ENCODE data around the gene SNX2. TPM values are rescaled to one million over a fixed set of nuclear protein-coding genes. Genes with fewer than 3 reads are reported as not detected.

SNX2 gene
- total RNA-seq, 6 experiments from 2014 or later = 39.0 to 48.4 (median 45.9) TPM

DNA sequence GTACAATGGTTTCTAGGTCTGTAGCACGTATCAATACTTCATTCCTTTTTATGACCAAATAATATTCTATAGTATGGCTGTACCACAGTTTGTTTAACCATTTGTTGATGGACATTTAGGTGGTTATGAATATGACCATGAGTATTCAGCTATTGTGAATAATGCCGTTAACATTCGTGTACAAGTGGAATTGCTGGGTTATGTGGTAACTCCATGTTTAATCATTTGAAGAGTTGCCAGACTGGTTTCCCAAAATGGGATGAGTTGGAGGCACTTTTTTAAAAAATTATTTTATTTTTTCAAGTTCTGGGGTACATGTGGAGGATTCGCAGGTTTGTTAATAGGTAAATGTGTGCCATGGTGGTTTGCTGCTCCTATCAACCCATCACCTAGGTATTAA lies 4.6 kb downstream of the SNX2 start:
- Mint-ChIP-seq H3K4me3 (no peak overlapping the region), H3K9me3 (no peaks in the 10 kb centered on the region)

DNA sequence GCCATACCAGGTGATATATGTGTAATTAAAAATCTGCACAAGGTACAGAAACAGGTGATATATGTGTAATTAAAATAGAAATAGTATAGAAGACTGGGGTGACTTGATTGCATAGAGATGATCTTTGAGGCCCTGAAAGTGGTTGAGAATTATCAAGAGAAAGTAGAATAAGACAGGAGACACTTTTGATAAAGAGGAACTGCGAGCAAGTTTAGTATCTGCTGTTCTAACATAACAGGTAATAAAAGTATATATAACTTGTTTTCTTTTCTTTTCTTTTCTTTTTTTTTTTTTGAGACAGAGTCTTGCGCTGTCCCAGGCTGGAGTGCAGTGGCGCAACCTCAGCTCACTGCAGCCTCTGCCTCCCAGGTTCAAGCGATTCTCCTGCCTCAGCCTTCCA lies 5.4 kb downstream of the SNX2 start:
- Mint-ChIP-seq H3K27me3 (ENCODE audit: insufficient read depth) (no peaks in the 10 kb centered on the region; the same call in 1 of the 2 replicates), H3K4me1 (ENCODE audit: low read depth) (peaks cover 34% of the 10 kb centered on the region), H3K27ac (no peak overlapping the region), H3K4me3 (no peak overlapping the region), H3K36me3 (ENCODE audit: low read depth) (peaks cover 12% of the 10 kb centered on the region), H3K9me3 (peaks cover 6% of the 10 kb centered on the region)
- TF ChIP-seq, protein P1, sequence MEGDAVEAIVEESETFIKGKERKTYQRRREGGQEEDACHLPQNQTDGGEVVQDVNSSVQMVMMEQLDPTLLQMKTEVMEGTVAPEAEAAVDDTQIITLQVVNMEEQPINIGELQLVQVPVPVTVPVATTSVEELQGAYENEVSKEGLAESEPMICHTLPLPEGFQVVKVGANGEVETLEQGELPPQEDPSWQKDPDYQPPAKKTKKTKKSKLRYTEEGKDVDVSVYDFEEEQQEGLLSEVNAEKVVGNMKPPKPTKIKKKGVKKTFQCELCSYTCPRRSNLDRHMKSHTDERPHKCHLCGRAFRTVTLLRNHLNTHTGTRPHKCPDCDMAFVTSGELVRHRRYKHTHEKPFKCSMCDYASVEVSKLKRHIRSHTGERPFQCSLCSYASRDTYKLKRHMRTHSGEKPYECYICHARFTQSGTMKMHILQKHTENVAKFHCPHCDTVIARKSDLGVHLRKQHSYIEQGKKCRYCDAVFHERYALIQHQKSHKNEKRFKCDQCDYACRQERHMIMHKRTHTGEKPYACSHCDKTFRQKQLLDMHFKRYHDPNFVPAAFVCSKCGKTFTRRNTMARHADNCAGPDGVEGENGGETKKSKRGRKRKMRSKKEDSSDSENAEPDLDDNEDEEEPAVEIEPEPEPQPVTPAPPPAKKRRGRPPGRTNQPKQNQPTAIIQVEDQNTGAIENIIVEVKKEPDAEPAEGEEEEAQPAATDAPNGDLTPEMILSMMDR (IDR thresholded peaks at IDR 0.05) = no peak
- no peak for DNase-seq

More for the DNA sequence above, 4.6 kb downstream of the SNX2 start:
- DNase-seq = no peak
- Mint-ChIP-seq H3K27ac (no peak overlapping the region), H3K4me1 (ENCODE audit: low read depth) (peaks cover 34% of the 10 kb centered on the region), H3K27me3 (ENCODE audit: insufficient read depth) (no peaks in the 10 kb centered on the region; the same call in 1 of the 2 replicates), H3K36me3 (ENCODE audit: low read depth) (peaks cover 5% of the 10 kb centered on the region)
- TF ChIP-seq, protein P1 (IDR thresholded peaks at IDR 0.05) = no peak

DNA sequence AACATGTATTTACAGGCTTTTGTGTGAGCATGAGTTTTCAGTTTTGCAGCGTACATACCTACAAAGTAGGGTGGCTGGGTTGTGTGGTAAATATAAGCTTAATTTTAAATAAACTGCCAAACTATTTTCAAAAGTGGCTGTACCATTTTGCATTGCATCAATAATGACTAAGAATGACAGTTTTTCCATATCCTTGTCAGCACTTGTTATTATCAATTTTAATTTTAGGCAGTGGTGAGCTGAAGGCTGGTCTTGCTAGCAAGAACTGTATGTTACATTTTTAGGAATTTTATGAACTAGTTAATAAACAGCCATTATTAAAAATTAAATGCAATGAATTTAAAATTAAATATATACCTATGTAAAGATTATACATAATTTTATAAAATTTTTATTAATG lies 6.6 kb downstream of the SNX2 start:
- TF ChIP-seq, protein P1 (IDR thresholded peaks at IDR 0.05) = no peak
- H3K36me3 Mint-ChIP-seq (ENCODE audit: low read depth) = peaks cover 18% of the 10 kb centered on the region
- H3K9me3 Mint-ChIP-seq = peaks cover 11% of the 10 kb centered on the region
- H3K4me1 Mint-ChIP-seq (ENCODE audit: low read depth) = peaks cover 29% of the 10 kb centered on the region
- no peak for DNase-seq
- no peak overlapping the region for H3K27ac Mint-ChIP-seq
- H3K4me3 Mint-ChIP-seq = no peak overlapping the region
- H3K27me3 Mint-ChIP-seq (ENCODE audit: insufficient read depth) = no peaks in the 10 kb centered on the region; the same call in 1 of the 2 replicates

DNA sequence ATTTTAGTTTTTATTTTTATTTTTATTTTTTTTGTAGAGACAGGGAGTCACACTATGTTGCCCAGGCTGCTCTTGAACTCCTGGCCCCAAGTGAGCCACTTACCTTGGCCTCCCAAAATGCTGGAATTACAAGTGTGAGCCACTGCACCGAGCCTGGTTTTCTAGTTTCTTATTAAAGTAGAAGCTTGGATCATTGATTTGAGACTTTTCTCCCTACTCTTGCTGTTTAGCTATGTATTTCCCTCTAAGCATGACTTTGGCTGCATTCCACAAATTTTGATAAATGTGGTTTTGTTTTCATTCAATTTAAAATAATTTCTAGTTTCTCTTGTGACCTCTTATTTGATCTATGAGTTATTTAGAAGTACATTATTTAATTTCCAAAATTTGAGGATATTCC lies 10.4 kb downstream of the SNX2 start:
- Mint-ChIP-seq H3K9me3 (peaks cover 11% of the 10 kb centered on the region), H3K4me3 (no peak overlapping the region), H3K27ac (no peak overlapping the region), H3K36me3 (ENCODE audit: low read depth) (peaks cover 20% of the 10 kb centered on the region), H3K4me1 (ENCODE audit: low read depth) (peaks cover 7% of the 10 kb centered on the region; the same call in 1 of the 2 replicates), H3K27me3 (ENCODE audit: insufficient read depth) (no peaks in the 10 kb centered on the region)
- TF ChIP-seq, protein P1 (IDR thresholded peaks at IDR 0.05) = no peak
- no peak for DNase-seq

DNA sequence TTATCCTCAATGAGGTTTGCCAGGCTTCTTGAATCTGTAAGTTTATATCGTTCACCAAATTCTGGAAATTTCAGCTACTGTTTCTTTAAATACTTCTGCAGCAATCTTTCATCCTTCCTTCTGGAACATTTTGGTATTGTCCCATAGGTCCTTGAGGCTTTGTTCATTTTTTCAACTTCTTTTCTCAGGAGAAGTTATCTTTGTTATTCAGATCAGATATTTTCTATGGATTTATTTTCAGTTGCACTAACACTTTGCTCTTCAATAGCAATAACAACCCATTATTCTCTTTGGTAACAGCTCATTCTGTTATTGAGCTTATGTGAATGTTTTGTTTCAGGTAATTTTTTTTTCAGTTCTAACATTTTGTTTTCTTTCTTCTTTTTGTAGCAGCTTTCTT lies 13.5 kb downstream of the SNX2 start:
- Mint-ChIP-seq H3K36me3 (ENCODE audit: low read depth) (peaks cover 19% of the 10 kb centered on the region), H3K4me1 (ENCODE audit: low read depth) (peaks cover 7% of the 10 kb centered on the region; the same call in 1 of the 2 replicates)

More for the DNA sequence above, 13.5 kb downstream of the SNX2 start:
- Mint-ChIP-seq H3K27ac (no peak overlapping the region), H3K9me3 (peaks cover 11% of the 10 kb centered on the region), H3K4me3 (no peak overlapping the region), H3K27me3 (ENCODE audit: insufficient read depth) (no peaks in the 10 kb centered on the region)
- DNase-seq = no peak
- TF ChIP-seq, protein P1 (IDR thresholded peaks at IDR 0.05) = no peak
